ENCODE measurements around the gene KLHL2.
"Not testable (repeated sequence)": the region's sequence is repeated elsewhere in the genome, so short reads cannot be mapped to it uniquely, and the experiment has no call there.

Gene KLHL2

GRCh38 chr4:165234766-165235165, 27.4 kb downstream of the KLHL2 start:
- H3K27ac ChIP-seq (ENCODE audit: low read depth, low read length) = no peak overlapping the region
- H3K27me3 ChIP-seq (ENCODE audit: insufficient read depth, low read length) = no peaks in the 10 kb centered on the region
- 0 out of 2 replicates have a peak, but pooled peaks cover 3% of the 10 kb centered on the region for H3K4me1 ChIP-seq (ENCODE audit: insufficient read depth, low read length)
- 0 out of 2 replicates have a peak, but pooled peaks cover 3% of the 10 kb centered on the region for H3K36me3 ChIP-seq (ENCODE audit: insufficient read depth, low read length)
- H3K9ac ChIP-seq (ENCODE audit: low read depth, low read length) = no peak overlapping the region
- 98% methylated on average over 4 of the region's 5 CpGs for WGBS
- H3K4me3 ChIP-seq (ENCODE audit: low read length) = no peak overlapping the region
- no peaks in the 10 kb centered on the region for H3K9me3 ChIP-seq (ENCODE audit: insufficient read depth, low read depth, low read length)

GRCh38 chr4:165236852-165237251, 29.5 kb downstream of the KLHL2 start:
- WGBS = no CpG with 5 or more reads among the region's 1 CpG
- not testable (repeated sequence) for H3K27ac ChIP-seq (ENCODE audit: low read depth, low read length)

GRCh38 chr4:165238041-165238640, 30.8 kb downstream of the KLHL2 start:
- H3K4me3 ChIP-seq (ENCODE audit: low read length) = not testable (repeated sequence)

More at GRCh38 chr4:165236852-165237251, 29.5 kb downstream of the KLHL2 start:
- H3K9me3 ChIP-seq (ENCODE audit: insufficient read depth, low read depth, low read length); H3K27me3 ChIP-seq (ENCODE audit: insufficient read depth, low read length); H3K36me3 ChIP-seq (ENCODE audit: insufficient read depth, low read length); H3K4me1 ChIP-seq (ENCODE audit: insufficient read depth, low read length); H3K4me3 ChIP-seq (ENCODE audit: low read length); H3K9ac ChIP-seq (ENCODE audit: low read depth, low read length): not testable (repeated sequence)

GRCh38 chr4:165240761-165241160, 33.4 kb downstream of the KLHL2 start:
- H3K9me3 ChIP-seq (ENCODE audit: insufficient read depth, low read depth, low read length); H3K4me1 ChIP-seq (ENCODE audit: insufficient read depth, low read length); H3K9ac ChIP-seq (ENCODE audit: low read depth, low read length); H3K27ac ChIP-seq (ENCODE audit: low read depth, low read length); H3K36me3 ChIP-seq (ENCODE audit: insufficient read depth, low read length); H3K27me3 ChIP-seq (ENCODE audit: insufficient read depth, low read length); H3K4me3 ChIP-seq (ENCODE audit: low read length): not testable (repeated sequence)

More at GRCh38 chr4:165238041-165238640, 30.8 kb downstream of the KLHL2 start:
- H3K4me1 ChIP-seq (ENCODE audit: insufficient read depth, low read length); H3K36me3 ChIP-seq (ENCODE audit: insufficient read depth, low read length); H3K27me3 ChIP-seq (ENCODE audit: insufficient read depth, low read length); H3K9ac ChIP-seq (ENCODE audit: low read depth, low read length); H3K27ac ChIP-seq (ENCODE audit: low read depth, low read length); H3K9me3 ChIP-seq (ENCODE audit: insufficient read depth, low read depth, low read length): not testable (repeated sequence)
- WGBS = 90% methylated on average over 4 of the region's 5 CpGs

GRCh38 chr4:165244148-165244547, 36.8 kb downstream of the KLHL2 start:
- H3K27me3 ChIP-seq (ENCODE audit: insufficient read depth, low read length); H3K4me1 ChIP-seq (ENCODE audit: insufficient read depth, low read length); H3K36me3 ChIP-seq (ENCODE audit: insufficient read depth, low read length); H3K9ac ChIP-seq (ENCODE audit: low read depth, low read length); H3K9me3 ChIP-seq (ENCODE audit: insufficient read depth, low read depth, low read length); H3K4me3 ChIP-seq (ENCODE audit: low read length); H3K27ac ChIP-seq (ENCODE audit: low read depth, low read length): not testable (repeated sequence)
- 91% methylated on average over 1 of the region's 2 CpGs for WGBS

GRCh38 chr4:165244587-165245186, 37.3 kb downstream of the KLHL2 start:
- H3K36me3 ChIP-seq (ENCODE audit: insufficient read depth, low read length); H3K9me3 ChIP-seq (ENCODE audit: insufficient read depth, low read depth, low read length); H3K9ac ChIP-seq (ENCODE audit: low read depth, low read length); H3K27ac ChIP-seq (ENCODE audit: low read depth, low read length); H3K4me3 ChIP-seq (ENCODE audit: low read length); H3K4me1 ChIP-seq (ENCODE audit: insufficient read depth, low read length); H3K27me3 ChIP-seq (ENCODE audit: insufficient read depth, low read length): not testable (repeated sequence)
- 95% methylated on average over 9 of the region's 10 CpGs for WGBS

- Histone ChIP-seq H3K27me3 (ENCODE audit: insufficient read depth, low read length) (no peaks in the 10 kb centered on the region), H3K4me3 (ENCODE audit: low read length) (no peak overlapping the region), H3K27ac (ENCODE audit: low read depth, low read length) (no peak overlapping the region), H3K9ac (ENCODE audit: low read depth, low read length) (no peak overlapping the region), H3K36me3 (ENCODE audit: insufficient read depth, low read length) (no peaks in the 10 kb centered on the region), H3K4me1 (ENCODE audit: insufficient read depth, low read length) (no peaks in the 10 kb centered on the region), H3K9me3 (ENCODE audit: insufficient read depth, low read depth, low read length) (no peaks in the 10 kb centered on the region)
- 94% methylated on average over 3 of the region's 3 CpGs for WGBS
Observed at GRCh38 chr4:165248102-165248501, 40.7 kb downstream of the KLHL2 start.

GRCh38 chr4:165248904-165249303, 41.5 kb downstream of the KLHL2 start:
- not testable (repeated sequence) for H3K4me3 ChIP-seq (ENCODE audit: low read length); H3K27ac ChIP-seq (ENCODE audit: low read depth, low read length); H3K27me3 ChIP-seq (ENCODE audit: insufficient read depth, low read length); H3K9ac ChIP-seq (ENCODE audit: low read depth, low read length); H3K4me1 ChIP-seq (ENCODE audit: insufficient read depth, low read length); H3K9me3 ChIP-seq (ENCODE audit: insufficient read depth, low read depth, low read length); H3K36me3 ChIP-seq (ENCODE audit: insufficient read depth, low read length)
- WGBS = 73% methylated on average over 1 of the region's 1 CpG

- H3K4me1 ChIP-seq (ENCODE audit: insufficient read depth, low read length); H3K9ac ChIP-seq (ENCODE audit: low read depth, low read length); H3K4me3 ChIP-seq (ENCODE audit: low read length); H3K9me3 ChIP-seq (ENCODE audit: insufficient read depth, low read depth, low read length); H3K27me3 ChIP-seq (ENCODE audit: insufficient read depth, low read length); H3K36me3 ChIP-seq (ENCODE audit: insufficient read depth, low read length); H3K27ac ChIP-seq (ENCODE audit: low read depth, low read length): not testable (repeated sequence)
- WGBS = 86% methylated on average over 3 of the region's 3 CpGs
Observed at GRCh38 chr4:165254771-165255170, 47.4 kb downstream of the KLHL2 start.

GRCh38 chr4:165255439-165255838, 48.1 kb downstream of the KLHL2 start:
- H3K36me3 ChIP-seq (ENCODE audit: insufficient read depth, low read length); H3K4me1 ChIP-seq (ENCODE audit: insufficient read depth, low read length); H3K4me3 ChIP-seq (ENCODE audit: low read length); H3K9ac ChIP-seq (ENCODE audit: low read depth, low read length); H3K27me3 ChIP-seq (ENCODE audit: insufficient read depth, low read length); H3K27ac ChIP-seq (ENCODE audit: low read depth, low read length); H3K9me3 ChIP-seq (ENCODE audit: insufficient read depth, low read depth, low read length): not testable (repeated sequence)
- 93% methylated on average over 3 of the region's 4 CpGs for WGBS

- not testable (repeated sequence) for H3K9ac ChIP-seq (ENCODE audit: low read depth, low read length); H3K9me3 ChIP-seq (ENCODE audit: insufficient read depth, low read depth, low read length); H3K36me3 ChIP-seq (ENCODE audit: insufficient read depth, low read length); H3K27ac ChIP-seq (ENCODE audit: low read depth, low read length); H3K27me3 ChIP-seq (ENCODE audit: insufficient read depth, low read length); H3K4me1 ChIP-seq (ENCODE audit: insufficient read depth, low read length); H3K4me3 ChIP-seq (ENCODE audit: low read length)
- 94% methylated on average over 3 of the region's 7 CpGs for WGBS
Observed at GRCh38 chr4:165256074-165256659, 48.8 kb downstream of the KLHL2 start.

GRCh38 chr4:165259776-165260175, 52.4 kb downstream of the KLHL2 start:
- H3K9ac ChIP-seq (ENCODE audit: low read depth, low read length); H3K36me3 ChIP-seq (ENCODE audit: insufficient read depth, low read length); H3K27me3 ChIP-seq (ENCODE audit: insufficient read depth, low read length); H3K4me1 ChIP-seq (ENCODE audit: insufficient read depth, low read length); H3K27ac ChIP-seq (ENCODE audit: low read depth, low read length); H3K4me3 ChIP-seq (ENCODE audit: low read length); H3K9me3 ChIP-seq (ENCODE audit: insufficient read depth, low read depth, low read length): not testable (repeated sequence)
- 83% methylated on average over 1 of the region's 4 CpGs for WGBS
